Measurements from ENCODE around the gene PTRHD1.
A peak's percentile ranks its signal among the peaks of the same experiment; 100 is the strongest.

Gene PTRHD1

DNA sequence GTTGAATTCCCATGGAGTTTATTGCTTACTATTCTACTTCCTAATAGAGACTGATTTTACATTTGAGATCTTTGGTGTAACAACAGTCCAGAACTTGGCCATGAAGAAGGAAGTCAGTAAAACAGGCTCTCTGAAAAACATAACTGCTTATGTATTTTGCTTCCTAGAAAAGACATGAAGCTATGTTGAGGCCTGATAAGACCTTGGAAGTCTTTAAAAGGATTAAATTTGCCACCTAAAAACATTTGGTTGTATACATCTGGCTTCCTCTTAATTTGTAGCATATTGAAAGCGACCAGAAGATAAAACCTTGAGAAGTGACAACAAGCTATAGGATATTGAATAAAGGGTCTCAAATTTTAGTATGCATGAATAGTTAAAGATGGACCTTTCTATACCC is 36.4 kb downstream of the PTRHD1 start:
- DNase-seq (ENCODE audit: low spot score) = no peak

DNA sequence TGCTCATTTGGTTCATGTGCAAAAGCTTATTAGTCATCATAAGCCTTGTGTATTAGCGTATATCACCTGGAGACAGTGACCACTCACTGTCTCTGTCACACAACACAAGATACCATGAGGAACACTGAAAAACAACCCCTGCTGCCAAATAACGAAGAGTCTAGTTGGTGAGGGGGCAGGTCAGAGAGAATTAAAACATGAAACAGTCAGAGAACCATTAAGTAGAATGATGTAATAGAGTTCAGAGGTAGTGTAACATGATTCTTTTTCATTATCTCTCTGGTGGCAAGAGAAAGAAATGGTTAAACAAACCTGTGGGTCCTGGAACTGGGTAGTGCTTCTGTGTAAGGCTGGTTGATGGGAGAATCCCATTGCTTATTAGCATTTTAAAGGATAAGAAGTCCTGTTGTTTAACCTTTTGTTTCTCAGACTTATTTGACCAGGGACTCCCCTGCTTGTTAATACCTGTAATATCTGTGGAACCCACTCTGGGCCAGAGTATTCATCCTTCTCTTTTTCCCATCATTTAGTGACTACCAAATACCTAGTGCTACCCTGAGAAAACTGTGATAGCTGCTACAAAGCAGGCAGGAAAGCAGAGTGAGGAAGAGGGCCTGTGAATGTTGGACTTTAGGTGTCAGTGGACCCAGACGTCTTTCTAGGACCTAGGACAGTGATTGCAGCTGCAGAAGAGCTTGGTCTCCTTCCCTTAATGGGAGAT is 38.0 kb downstream of the PTRHD1 start:
- DNase-seq (ENCODE audit: low spot score) = peak; percentile 46

DNA sequence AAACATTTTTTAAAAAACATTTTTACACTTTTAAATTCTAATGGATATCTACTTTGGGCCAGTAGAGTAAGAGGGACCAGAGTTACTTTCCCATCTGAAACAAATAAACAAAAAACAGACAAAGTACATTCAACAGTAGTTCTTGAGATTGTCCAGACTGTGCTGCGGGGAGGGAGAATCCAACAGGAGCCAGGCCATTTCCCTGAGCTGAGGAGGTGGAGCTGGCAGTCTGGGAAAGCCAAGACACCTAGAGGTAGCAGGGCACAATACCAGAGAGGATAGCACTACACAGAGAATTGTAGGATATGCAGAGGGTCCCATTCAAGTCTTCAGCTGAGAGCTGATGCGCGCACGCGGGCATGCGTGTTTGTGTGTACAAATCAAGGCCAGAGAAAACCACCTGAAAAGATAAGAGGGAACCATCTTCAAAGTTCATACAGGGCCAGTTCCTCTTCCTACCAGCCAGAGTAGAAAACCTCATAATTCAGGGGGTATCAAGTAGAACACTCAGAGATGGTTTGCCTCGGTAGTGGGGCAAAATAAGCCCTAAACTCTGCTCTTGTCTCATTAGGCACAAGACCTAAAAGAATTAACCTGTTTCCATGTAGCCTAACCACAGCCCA is 44.0 kb downstream of the PTRHD1 start:
- DNase-seq (ENCODE audit: low spot score) = no peak

DNA sequence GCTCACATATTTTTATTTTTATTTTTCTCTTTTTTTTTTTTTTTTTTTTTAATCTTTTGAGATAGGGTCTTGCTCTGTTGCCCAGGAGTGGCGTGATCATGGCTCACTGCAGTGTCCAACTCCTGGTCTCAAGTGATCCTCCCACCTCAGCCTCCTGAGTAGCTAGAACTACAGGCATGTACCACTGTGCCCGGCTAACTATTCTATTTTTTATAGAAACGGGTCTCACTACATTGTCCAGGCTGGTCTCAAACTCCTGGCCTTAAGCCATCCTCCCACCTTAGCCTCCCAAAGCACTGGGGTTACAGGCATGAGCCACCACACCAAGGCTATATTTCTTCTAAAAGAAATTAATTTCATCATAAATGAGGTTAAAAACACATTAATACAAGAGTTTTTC is 45.9 kb downstream of the PTRHD1 start:
- DNase-seq (ENCODE audit: low spot score) = no peak

DNA sequence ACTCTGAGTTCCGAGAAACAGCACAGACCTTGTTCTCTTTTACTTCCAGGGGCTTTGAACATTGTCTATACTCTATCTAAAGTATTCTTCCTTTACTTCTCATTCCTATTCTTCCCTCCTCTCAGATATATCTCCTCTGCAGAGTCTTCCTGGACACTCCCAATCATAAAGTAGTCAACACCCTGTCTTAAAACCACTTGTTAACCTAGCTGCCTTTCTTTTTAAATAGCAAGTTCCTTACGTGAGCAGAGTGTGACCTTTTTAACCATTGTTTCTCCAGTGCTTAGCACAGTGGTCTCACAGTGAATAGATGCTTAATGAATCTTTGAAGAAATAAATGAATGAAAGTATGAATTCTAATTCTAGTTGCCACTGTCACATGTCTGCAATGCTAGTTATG is 47.4 kb downstream of the PTRHD1 start:
- no peak for DNase-seq (ENCODE audit: low spot score)

DNA sequence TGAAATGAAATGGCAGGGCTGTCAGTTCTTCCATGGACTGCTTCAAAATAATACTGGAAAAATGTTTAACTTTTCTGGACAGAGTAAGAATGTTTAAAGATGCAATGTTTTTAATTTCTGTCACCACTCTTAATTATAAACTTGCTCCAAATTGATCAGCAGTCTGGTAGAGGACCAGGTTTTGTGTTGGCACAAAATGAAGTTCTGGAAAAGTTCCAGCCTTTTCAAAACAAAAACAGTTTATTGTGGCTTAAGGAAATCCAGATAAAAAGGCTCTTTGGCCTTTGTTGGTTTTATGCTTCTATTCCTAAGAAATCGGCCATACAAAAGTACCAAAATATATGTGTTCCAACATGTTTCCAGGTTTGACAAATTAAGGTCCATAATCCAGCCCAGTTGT is 48.8 kb downstream of the PTRHD1 start:
- no peak for DNase-seq (ENCODE audit: low spot score)

DNA sequence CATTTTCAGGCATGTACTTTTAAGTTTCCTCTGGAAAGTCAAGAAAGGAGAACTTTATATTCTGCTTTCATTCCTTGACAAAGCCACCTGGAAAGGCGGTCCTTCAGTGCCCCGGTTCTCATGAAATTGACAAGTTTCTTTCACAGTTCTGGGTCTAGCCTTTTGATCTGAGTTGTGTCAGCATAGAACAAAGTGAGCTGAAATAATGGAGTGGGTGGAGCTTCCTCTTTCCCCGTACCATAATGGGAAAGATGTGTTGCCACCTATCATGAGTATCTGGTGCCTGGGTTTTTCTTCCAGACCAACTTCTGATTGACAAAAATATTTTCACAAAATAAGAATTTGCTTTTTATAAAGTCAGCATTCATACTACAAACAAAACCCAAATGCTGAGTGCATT is 49.3 kb downstream of the PTRHD1 start:
- no peak for DNase-seq (ENCODE audit: low spot score)

DNA sequence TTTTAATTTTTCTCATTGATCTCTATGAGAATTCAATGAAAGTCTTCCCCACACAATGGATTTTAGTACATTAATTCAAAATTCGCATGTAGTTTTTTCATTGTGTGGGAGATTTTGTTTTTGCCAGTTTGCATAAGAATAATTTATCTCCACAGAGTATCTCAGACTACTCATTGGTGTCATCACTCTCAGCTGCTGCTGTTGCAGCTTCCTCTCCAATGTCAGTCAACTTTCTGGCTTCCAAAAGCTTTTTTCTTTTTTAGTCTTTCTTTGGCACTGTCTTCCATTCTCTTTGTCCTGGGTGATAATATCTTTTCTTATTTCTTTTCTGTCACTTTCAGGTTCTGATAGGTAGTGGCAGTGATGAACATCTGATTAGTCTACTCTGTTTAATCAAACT is 50.5 kb downstream of the PTRHD1 start:
- DNase-seq (ENCODE audit: low spot score) = no peak

DNA sequence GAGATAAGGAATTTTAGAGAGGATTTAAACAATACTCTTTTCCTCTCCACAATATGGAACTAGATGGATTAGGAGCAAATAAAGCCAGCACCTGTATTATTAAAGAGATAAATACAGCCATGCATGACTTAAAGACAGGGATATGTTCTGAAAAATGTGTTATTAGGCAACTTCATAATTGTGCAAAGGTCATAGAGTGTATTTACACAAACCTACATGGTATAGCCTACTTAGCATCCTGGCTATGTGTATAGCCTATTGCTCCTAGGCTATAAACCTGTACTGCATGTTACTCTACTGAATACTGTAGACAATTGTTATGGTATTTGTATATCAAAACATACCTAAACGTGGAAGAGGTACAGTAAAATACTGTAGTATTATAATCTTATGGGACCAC is 53.0 kb downstream of the PTRHD1 start:
- no peak for DNase-seq (ENCODE audit: low spot score)

All from RKO (cell line).